Activated CD4-positive, alpha-beta T cell treated with anti-CD3 and anti-CD28 coated beads for 24 hours (primary cell): Measurements from ENCODE around the gene COL2A1.

ENCODE experiments used
- DNase-seq, 2 donors: peaks; one replicate each; pipeline ENCODE4 v3.0.0-alpha.2; 2020; ENCODE audit warnings: low read depth in 2 of 2

COL2A1 gene

GRCh38 chr12:47989666-47990065 is 14.6 kb downstream of the COL2A1 start:
- no peak for DNase-seq

- DNase-seq = no peak
Measured at GRCh38 chr12:47989023-47989417, 15.3 kb downstream of the COL2A1 start.

- DNase-seq = no peak
Measured at GRCh38 chr12:47988073-47989022, 15.9 kb downstream of the COL2A1 start.

GRCh38 chr12:47987411-47988072 is 16.7 kb downstream of the COL2A1 start:
- no peak for DNase-seq

GRCh38 chr12:47986832-47987231 is 17.4 kb downstream of the COL2A1 start:
- DNase-seq = no peak

- DNase-seq = no peak
Measured at GRCh38 chr12:47986291-47986660, 18.0 kb downstream of the COL2A1 start.

- DNase-seq = no peak
Measured at GRCh38 chr12:47985596-47986290, 18.5 kb downstream of the COL2A1 start.

- no peak for DNase-seq
Measured at GRCh38 chr12:47984331-47984801, 19.9 kb downstream of the COL2A1 start.

GRCh38 chr12:47983541-47984115 is 20.6 kb downstream of the COL2A1 start:
- DNase-seq = no peak

- DNase-seq = no peak
Measured at GRCh38 chr12:47982770-47983169, 21.5 kb downstream of the COL2A1 start.

GRCh38 chr12:47982311-47982710 is 22.0 kb downstream of the COL2A1 start:
- no peak for DNase-seq

GRCh38 chr12:47981496-47982260 is 22.6 kb downstream of the COL2A1 start:
- DNase-seq = no peak

- no peak for DNase-seq
Measured at GRCh38 chr12:47980779-47981495, 23.3 kb downstream of the COL2A1 start.

- DNase-seq = no peak
Measured at GRCh38 chr12:47980197-47980596, 24.1 kb downstream of the COL2A1 start.

- no peak for DNase-seq
Measured at GRCh38 chr12:47979686-47980085, 24.6 kb downstream of the COL2A1 start.

GRCh38 chr12:47979166-47979565 is 25.1 kb downstream of the COL2A1 start:
- DNase-seq = no peak

GRCh38 chr12:47978598-47978873 is 25.7 kb downstream of the COL2A1 start:
- DNase-seq = no peak

- no peak for DNase-seq
Measured at GRCh38 chr12:47977772-47978597, 26.3 kb downstream of the COL2A1 start.

- no peak for DNase-seq
Measured at GRCh38 chr12:47977046-47977771, 27.1 kb downstream of the COL2A1 start.
